Lower leg skin (tissue), 4 donors: ENCODE data around the gene GSN. TPM values are rescaled to one million over a fixed set of nuclear protein-coding genes. Genes with fewer than 3 reads are reported as not detected.

Experiments
- DNase-seq, 2 donors: peaks; one replicate each; pipeline ENCODE4 v3.0.0-alpha.2; 2019; ENCODE audit warnings: low spot score in 2 of 2
- H3K4me3 ChIP-seq: fragments of 200-600 bp; sonication (generic); 2 replicates; pipeline ENCODE4 v1.5.1; 2017; ENCODE audit warnings: mild to moderate bottlenecking, low read depth; ENCODE audit not compliant: poor library complexity, severe bottlenecking
- POLR2A ChIP-seq, 2 donors: fragments of 450-650 bp; IDR thresholded peaks; one replicate each; pipeline ENCODE4 v1.6.1; 2016 to 2017; ENCODE audit warnings: antibody characterized with exemption in 2 of 2, mild to moderate bottlenecking in 1 of 2, moderate library complexity in 1 of 2
- WGBS, 2 donors: methylation state at CpG; one replicate each; pipeline ENCODE4 v1.1.5; 2018; 5-methylcytosine and 5-hydroxymethylcytosine counted together
- intact Hi-C: fragments of 100-400 bp; cut with DNase I; formaldehyde crosslinking; loops from one replicate; pipeline ENCODE4 v1.15.0; 2023; ENCODE audit warnings: low total_unique reads
- total RNA-seq, 4 donors: library from RNA; depleted of rRNA; stranded (reverse); fragments of >200 nt; gene quantifications; one replicate each; pipeline ENCODE4 v1.1.0, GENCODE V29; 2016
- TF ChIP-seq, protein P1 (sequence below), 3 donors: fragments of 450-650 bp; IDR thresholded peaks; one replicate each; pipeline ENCODE4 v1.5.1; 2016; ENCODE audit warnings: antibody characterized with exemption in 3 of 3, mild to moderate bottlenecking in 3 of 3, moderate library complexity in 2 of 3

GSN gene
- total RNA-seq, 4 donors from 2014 or later: 835 to 2,031 (median 1,042) TPM

DNA sequence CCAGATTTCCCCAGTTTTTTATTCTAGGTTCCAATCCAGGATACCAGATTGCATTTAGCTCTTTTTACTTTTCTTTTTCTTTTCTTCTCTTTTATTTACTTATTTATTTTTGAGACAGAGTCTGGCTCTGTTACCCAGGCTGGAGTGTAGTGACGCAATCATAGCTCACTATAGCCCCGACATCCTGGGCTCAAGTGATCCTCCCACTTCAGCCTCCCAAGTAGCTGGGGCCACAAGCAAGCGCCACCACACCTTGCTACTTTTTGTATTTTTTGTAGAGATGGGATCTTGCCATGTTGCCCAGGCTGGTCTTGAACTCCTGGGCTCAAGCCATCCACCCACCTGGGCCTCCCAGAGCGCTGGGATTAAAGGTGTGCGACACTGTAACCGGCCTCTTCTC lies 48.4 kb downstream of the GSN start:
- no peak for DNase-seq
- 89 to 92% methylated on average over 6 of the region's 6 CpGs for WGBS, 2 donors
- H3K4me3 ChIP-seq: no peak overlapping the region
- no peak for TF ChIP-seq POLR2A (IDR thresholded peaks at IDR 0.05)
- TF ChIP-seq, protein P1, sequence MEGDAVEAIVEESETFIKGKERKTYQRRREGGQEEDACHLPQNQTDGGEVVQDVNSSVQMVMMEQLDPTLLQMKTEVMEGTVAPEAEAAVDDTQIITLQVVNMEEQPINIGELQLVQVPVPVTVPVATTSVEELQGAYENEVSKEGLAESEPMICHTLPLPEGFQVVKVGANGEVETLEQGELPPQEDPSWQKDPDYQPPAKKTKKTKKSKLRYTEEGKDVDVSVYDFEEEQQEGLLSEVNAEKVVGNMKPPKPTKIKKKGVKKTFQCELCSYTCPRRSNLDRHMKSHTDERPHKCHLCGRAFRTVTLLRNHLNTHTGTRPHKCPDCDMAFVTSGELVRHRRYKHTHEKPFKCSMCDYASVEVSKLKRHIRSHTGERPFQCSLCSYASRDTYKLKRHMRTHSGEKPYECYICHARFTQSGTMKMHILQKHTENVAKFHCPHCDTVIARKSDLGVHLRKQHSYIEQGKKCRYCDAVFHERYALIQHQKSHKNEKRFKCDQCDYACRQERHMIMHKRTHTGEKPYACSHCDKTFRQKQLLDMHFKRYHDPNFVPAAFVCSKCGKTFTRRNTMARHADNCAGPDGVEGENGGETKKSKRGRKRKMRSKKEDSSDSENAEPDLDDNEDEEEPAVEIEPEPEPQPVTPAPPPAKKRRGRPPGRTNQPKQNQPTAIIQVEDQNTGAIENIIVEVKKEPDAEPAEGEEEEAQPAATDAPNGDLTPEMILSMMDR (IDR thresholded peaks at IDR 0.05): no peak
- intact Hi-C loops: loop anchor here (10.0 kb wide), 1 partner anchor 102 kb away; no protein-coding TSS in a partner anchor

DNA sequence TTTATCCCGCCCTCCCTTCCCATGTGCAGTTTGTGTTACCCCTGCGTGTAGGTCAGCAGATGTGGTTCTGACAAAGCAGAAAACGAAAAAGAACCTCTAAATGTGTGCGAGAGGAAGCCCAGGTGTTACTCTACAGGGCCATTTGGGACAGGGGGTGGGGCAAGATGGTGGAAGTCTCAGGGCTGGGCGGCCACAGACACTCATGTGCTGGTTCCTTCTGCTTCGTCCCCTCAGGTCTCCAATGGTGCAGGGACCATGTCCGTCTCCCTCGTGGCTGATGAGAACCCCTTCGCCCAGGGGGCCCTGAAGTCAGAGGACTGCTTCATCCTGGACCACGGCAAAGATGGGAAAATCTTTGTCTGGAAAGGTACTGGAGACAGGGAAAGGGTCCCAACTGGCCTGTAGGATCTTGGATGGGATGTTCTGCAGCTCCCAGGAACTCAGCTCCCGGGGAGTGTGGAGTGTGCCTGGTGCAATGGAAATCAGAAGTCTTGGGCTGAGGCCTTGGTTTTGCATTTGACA lies 49.0 kb downstream of the GSN start:
- intact Hi-C loops: loop anchor here (10.0 kb wide), 1 partner anchor 102 kb away; no protein-coding TSS in a partner anchor
- WGBS, 2 donors: 90 to 93% methylated on average over 11 of the region's 11 CpGs
- H3K4me3 ChIP-seq: no peak overlapping the region
- DNase-seq: peak in 1 of 2 donors; percentile 66
- TF ChIP-seq, protein P1 (IDR thresholded peaks at IDR 0.05): no peak
- TF ChIP-seq POLR2A (IDR thresholded peaks at IDR 0.05): no peak

DNA sequence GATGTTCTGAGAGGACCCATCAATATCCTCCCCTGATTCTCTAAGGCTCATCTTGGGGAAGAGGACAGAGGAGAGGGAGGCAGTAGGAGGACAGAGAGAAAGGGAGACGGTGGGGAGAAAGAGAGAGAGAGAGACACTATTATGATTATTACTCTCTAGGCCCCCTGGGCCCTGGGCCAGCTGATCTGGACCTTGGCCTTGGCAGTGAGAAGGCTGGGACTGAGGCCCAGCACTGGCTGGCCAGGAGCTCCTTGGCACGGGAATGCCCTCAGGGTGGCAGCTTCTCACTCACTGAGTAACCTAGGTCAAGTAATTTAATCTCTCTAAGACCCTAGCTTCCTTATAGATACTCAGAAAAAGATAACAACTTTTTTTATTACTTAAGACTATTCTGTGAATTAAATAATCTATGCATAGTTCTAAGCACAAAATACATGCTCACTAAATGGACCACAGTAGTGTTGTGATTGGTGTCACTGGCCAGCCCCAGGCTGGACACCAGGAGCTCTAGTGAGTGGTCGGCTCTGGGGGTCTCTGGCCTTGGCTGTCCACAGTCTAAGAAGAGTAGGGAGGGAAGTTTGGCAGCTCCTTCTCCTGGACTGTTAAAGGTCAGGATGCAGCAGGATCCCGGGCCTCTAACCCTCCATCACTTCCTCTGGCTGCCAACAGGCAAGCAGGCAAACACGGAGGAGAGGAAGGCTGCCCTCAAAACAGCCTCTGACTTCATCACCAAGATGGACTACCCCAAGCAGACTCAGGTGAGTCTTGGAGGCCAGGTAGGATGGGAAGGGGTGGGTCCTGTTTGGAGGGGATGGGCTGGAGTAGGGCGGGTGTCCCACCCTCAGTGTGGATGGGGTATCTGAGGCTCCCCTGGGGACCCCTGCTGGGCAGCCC lies 50.0 kb downstream of the GSN start:
- intact Hi-C loops: loop anchor here (10.0 kb wide), 1 partner anchor 103 kb away; no protein-coding TSS in a partner anchor
- H3K4me3 ChIP-seq: no peak overlapping the region
- DNase-seq: peak in 1 of 2 donors; percentile 84
- WGBS, 2 donors: 45 to 64% methylated on average over 6 of the region's 6 CpGs
- TF ChIP-seq, protein P1 (IDR thresholded peaks at IDR 0.05): no peak
- no peak for TF ChIP-seq POLR2A (IDR thresholded peaks at IDR 0.05)

DNA sequence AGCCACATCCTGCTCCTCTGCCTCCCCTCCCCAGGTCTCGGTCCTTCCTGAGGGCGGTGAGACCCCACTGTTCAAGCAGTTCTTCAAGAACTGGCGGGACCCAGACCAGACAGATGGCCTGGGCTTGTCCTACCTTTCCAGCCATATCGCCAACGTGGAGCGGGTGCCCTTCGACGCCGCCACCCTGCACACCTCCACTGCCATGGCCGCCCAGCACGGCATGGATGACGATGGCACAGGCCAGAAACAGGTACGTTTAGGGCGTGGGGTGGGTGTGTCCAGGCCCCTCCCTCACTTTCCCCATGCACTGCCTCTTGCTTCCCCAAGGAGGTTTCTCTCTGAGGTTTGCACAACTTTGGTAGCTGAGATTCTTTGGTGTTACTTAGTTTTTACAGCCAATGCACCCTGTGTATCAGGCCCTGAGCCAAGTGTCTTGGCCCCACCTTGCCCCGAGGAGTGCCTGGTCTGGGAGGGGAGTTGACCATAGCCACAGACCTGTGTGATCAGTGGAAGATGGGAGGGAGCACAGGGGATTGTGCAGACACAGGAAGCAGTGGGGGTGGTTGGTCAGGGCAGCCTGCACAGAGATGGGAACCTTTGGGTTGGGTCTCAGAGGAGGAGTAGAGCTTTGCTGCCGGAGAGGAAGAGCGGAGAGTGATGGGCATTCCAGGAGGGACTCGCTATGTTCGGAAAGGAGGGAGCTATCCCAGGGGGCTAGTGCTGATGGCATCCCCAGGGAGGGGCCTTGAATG lies 50.8 kb downstream of the GSN start:
- 74 to 83% methylated on average over 19 of the region's 19 CpGs for WGBS, 2 donors
- intact Hi-C loops: loop anchor here (10.0 kb wide), 1 partner anchor 104 kb away; no protein-coding TSS in a partner anchor
- no peak overlapping the region for H3K4me3 ChIP-seq
- DNase-seq: peak in 1 of 2 donors; percentile 85
- TF ChIP-seq, protein P1 (IDR thresholded peaks at IDR 0.05): no peak
- TF ChIP-seq POLR2A (IDR thresholded peaks at IDR 0.05): no peak

DNA sequence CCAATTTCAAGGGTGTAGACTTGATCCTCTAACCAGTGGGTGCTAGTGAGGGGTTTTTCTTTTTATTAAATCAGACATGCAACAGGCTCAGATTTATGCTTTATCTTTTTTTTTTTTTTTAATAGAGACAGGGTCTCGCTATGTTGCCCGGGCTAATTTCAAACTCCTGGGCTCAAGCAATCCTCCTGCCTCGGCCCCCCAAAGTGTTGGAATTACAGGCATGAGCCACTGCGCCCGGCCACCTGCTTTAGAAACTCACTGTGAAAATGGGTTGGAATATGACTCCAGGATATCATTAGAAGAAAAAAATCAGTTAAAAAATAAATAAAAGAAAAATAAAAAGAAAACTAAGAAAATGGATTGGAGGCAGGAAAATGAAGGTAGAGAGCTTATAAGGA lies 51.4 kb downstream of the GSN start:
- DNase-seq: peak in 1 of 2 donors; percentile 80
- H3K4me3 ChIP-seq: no peak overlapping the region
- WGBS, 2 donors: 84 to 90% methylated on average over 5 of the region's 5 CpGs
- intact Hi-C loops: loop anchor here (10.0 kb wide), 1 partner anchor 105 kb away; no protein-coding TSS in a partner anchor
- TF ChIP-seq POLR2A (IDR thresholded peaks at IDR 0.05): no peak
- TF ChIP-seq, protein P1 (IDR thresholded peaks at IDR 0.05): no peak
